HepG2 (cell line): ENCODE data around the gene USP2. TPM values are rescaled to one million over a fixed set of nuclear protein-coding genes. Genes with fewer than 3 reads are reported as not detected.

Experiments
- ATAC-seq: fragments of 200-7000 bp; cut with Tn5 transposase; 3 replicates; pipeline ENCODE4 v1.9.1; 2020; ENCODE audit warnings: mild to moderate bottlenecking, moderate library complexity
- BruUV-seq: library from RNA; stranded (reverse); fragments of 400-500 nt; replicated peaks from 2 replicates; lab custom pipeline; 2021; lab: Mats Ljungman, UMichigan
- CTCF ChIA-PET: fragments of 300-600 bp; formaldehyde crosslinking; extraction: SDS; loops from one replicate; lab custom pipeline; 2021; ENCODE audit warnings: low total read pairs, inconsistent platforms, low intra/inter-chr PET ratio; lab: Yijun Ruan, JAX
- POLR2A ChIA-PET: fragments of 350-600 bp; sonication (Branson Sonifier 250); formaldehyde crosslinking; loops from one replicate; lab custom pipeline; 2020; ENCODE audit warnings: antibody characterized with exemption, inconsistent platforms; lab: Yijun Ruan, JAX
- DNase-seq: peaks from one replicate; pipeline ENCODE4 v3.0.0-alpha.2; 2015; ENCODE audit warnings: low spot score
- FAIRE-seq: peaks from 3 replicates; lab custom pipeline; 2011; peaks lifted over from hg19 to GRCh38; lab: Jason Lieb, UNC
- H2AFZ ChIP-seq: one replicate; pipeline ENCODE4 v1.6.1; 2011; ENCODE audit warnings: low read length, inconsistent platforms
- H3K27ac ChIP-seq: fragments of 300-600 bp; 3 replicates; pipeline ENCODE4 v1.8.0; 2011; ENCODE audit warnings: mixed run types, mild to moderate bottlenecking, mixed read lengths, low read length, inconsistent platforms; ENCODE audit not compliant: insufficient read depth; ENCODE audit errors: extremely low read length
- H3K27me3 ChIP-seq, 2 experiments: fragments of 200-600 bp in 1 of 2; 2 replicates in 1 of 2; 3 replicates in 1 of 2; pipeline versions ENCODE4 v1.6.0 to v1.8.0; 2011; ENCODE audit warnings: low read length in 2 of 2, mild to moderate bottlenecking in 2 of 2, moderate library complexity in 2 of 2, inconsistent platforms in 1 of 2; ENCODE audit not compliant: insufficient read depth in 2 of 2, control insufficient read depth in 1 of 2
- H3K36me3 ChIP-seq, 2 experiments: fragments of 200-600 bp in 1 of 2; replicated peaks in 1 of 2; 2 replicates in 1 of 2; 3 replicates in 1 of 2; pipeline versions ENCODE4 v1.5.1 to v1.8.0; 2011; ENCODE audit warnings: low read length in 2 of 2, inconsistent platforms in 1 of 2; ENCODE audit not compliant: insufficient read depth in 2 of 2, control insufficient read depth in 1 of 2
- H3K4me1 ChIP-seq: 2 replicates; pipeline ENCODE4 v1.5.1; 2012; ENCODE audit warnings: low read length, inconsistent platforms; ENCODE audit not compliant: insufficient read depth
- H3K4me2 ChIP-seq: 2 replicates; pipeline ENCODE4 v1.6.0; 2011; ENCODE audit warnings: low read depth, low read length, inconsistent platforms
- H3K4me3 ChIP-seq, 3 experiments: fragments of 200-600 bp in 1 of 3; sonication (generic), shearing (Covaris generic) in 1 of 3; replicated peaks in 1 of 3; 2 replicates each; pipeline ENCODE4 v1.5.1; 2011 to 2016; ENCODE audit warnings: low read length in 3 of 3, inconsistent platforms in 2 of 3, low read depth in 2 of 3, mild to moderate bottlenecking in 2 of 3, control low read depth in 1 of 3, mixed read lengths in 1 of 3; ENCODE audit not compliant: insufficient read depth in 1 of 3
- H3K79me2 ChIP-seq: one replicate; pipeline ENCODE4 v1.6.1; 2011; ENCODE audit warnings: low read length, inconsistent platforms; ENCODE audit not compliant: insufficient read depth
- H3K9ac ChIP-seq: 2 replicates; pipeline ENCODE4 v1.6.0; 2011; ENCODE audit warnings: mild to moderate bottlenecking, low read depth, low read length, inconsistent platforms; ENCODE audit not compliant: insufficient read depth
- H3K9me3 ChIP-seq: 2 replicates; pipeline ENCODE4 v1.5.1; 2012; ENCODE audit warnings: mild to moderate bottlenecking, low read length
- H4K20me1 ChIP-seq: 2 replicates; pipeline ENCODE4 v1.6.0; 2011; ENCODE audit warnings: inconsistent platforms, mild to moderate bottlenecking, low read length, moderate library complexity; ENCODE audit not compliant: insufficient read depth
- KDM5A ChIP-seq: fragments of 200-600 bp; sonication (generic); IDR thresholded peaks from 2 replicates; pipeline ENCODE4 v1.7.0; 2018; ENCODE audit warnings: antibody characterized with exemption, mild to moderate bottlenecking, low read length, borderline replicate concordance
- NFKBIZ ChIP-seq: IDR thresholded peaks from 2 replicates; pipeline ENCODE4 v1.6.1; 2018; ENCODE audit warnings: missing genetic modification reagents, missing compliant biosample characterization
- PBX3 ChIP-seq: sonication (generic); formaldehyde crosslinking; IDR thresholded peaks from 2 replicates; pipeline ENCODE4 v1.8.1; 2023; ENCODE audit warnings: missing genetic modification reagents, inconsistent platforms, borderline replicate concordance
- RXRA ChIP-seq: sonication (generic); formaldehyde crosslinking; IDR thresholded peaks from 2 replicates; pipeline ENCODE4 v1.5.1; 2020; ENCODE audit warnings: missing genetic modification reagents
- SOX6 ChIP-seq, 2 experiments: fragments of 450-650 bp in 1 of 2; sonication (generic) in 1 of 2; formaldehyde crosslinking in 1 of 2; IDR thresholded peaks; 2 replicates each; pipeline versions ENCODE4 v1.4.0 to v1.6.1; 2017 to 2020; ENCODE audit warnings: antibody characterized with exemption in 1 of 2, mild to moderate bottlenecking in 1 of 2, missing genetic modification reagents in 1 of 2
- ZBTB42 ChIP-seq: sonication (generic); formaldehyde crosslinking; IDR thresholded peaks from 2 replicates; pipeline ENCODE4 v1.5.0; 2020; ENCODE audit warnings: mild to moderate bottlenecking, missing genetic modification reagents
- ZNF382 ChIP-seq: sonication (generic); formaldehyde crosslinking; IDR thresholded peaks from 2 replicates; pipeline ENCODE4 v1.5.0; 2020; ENCODE audit warnings: missing genetic modification reagents, mild to moderate bottlenecking, borderline replicate concordance
- ZNF430 ChIP-seq: sonication (generic); formaldehyde crosslinking; IDR thresholded peaks from 2 replicates; pipeline ENCODE4 v1.9.0; 2021; ENCODE audit warnings: mild to moderate bottlenecking, missing genetic modification reagents
- ZNF740 ChIP-seq: sonication (generic); formaldehyde crosslinking; IDR thresholded peaks from 2 replicates; pipeline ENCODE4 v1.4.0; 2020; ENCODE audit warnings: missing genetic modification reagents
- ZNF792 ChIP-seq: IDR thresholded peaks from 2 replicates; pipeline ENCODE4 v1.6.1; 2016
- WGBS: methylation state at CpG from one replicate; pipeline ENCODE4 v1.1.6; 2017; ENCODE audit warnings: low lambda C conversion rate; 5-methylcytosine and 5-hydroxymethylcytosine counted together
- in situ Hi-C: cut with HindIII; loops from 2 replicates; pipeline ENCODE4 v1.10.0; 2017; ENCODE audit warnings: low pct_unique_long_range_greater_than_20kb; ENCODE audit not compliant: extremely low pct_ligation_motif_present
- intact Hi-C: fragments of 100-400 bp; cut with micrococcal nuclease; formaldehyde crosslinking; loops from one replicate; pipeline ENCODE4 v1.10.0; 2022; ENCODE audit not compliant: unreplicated experiment
- polyA plus RNA-seq, 8 experiments: library from polyadenylated mRNA; depleted of rRNA in 3 of 8; stranded (reverse) in 7 of 8; unstranded in 1 of 8; fragments of >200 nt; fragmentation: Illumina TruSeq in 4 of 8; extraction: Trizol in 4 of 8; gene quantifications; 2 replicates each; pipeline versions ENCODE4 v1.2.1 to v1.2.3, GENCODE V29; 2011 to 2016; ENCODE audit warnings: low read depth in 4 of 8, missing spikeins in 1 of 8, mixed read lengths in 1 of 8; ENCODE audit not compliant: insufficient read depth in 1 of 8
- total RNA-seq, 5 experiments: library from RNA; depleted of rRNA; stranded (reverse); fragments of >200 nt; fragmentation: Illumina TruSeq; extraction: Trizol; gene quantifications; 2 replicates each; pipeline ENCODE4 v1.2.3, GENCODE V29; 2016; ENCODE audit warnings: low read depth in 1 of 5

The USP2 gene
- total and polyA plus RNA-seq, 2 of the 13 experiments (the other 11 are each of a cell fraction or from before 2014, with no cell fraction given), result 2.5 to 6.0 TPM

GRCh38 chr11:119359365-119360214 lies 21.9 kb downstream of the USP2 start:
- H3K4me1 ChIP-seq, result peaks cover 57% of the 10 kb centered on the region
- no peak overlapping the region for H3K4me2 ChIP-seq
- no peaks in the 10 kb centered on the region for H3K27me3 ChIP-seq
- H3K4me3 ChIP-seq, result no peak overlapping the region
- ATAC-seq, result no peak
- no TSS peak for BruUV-seq
- H2AFZ ChIP-seq, result no peak overlapping the region
- H3K9ac ChIP-seq, result no peak overlapping the region
- H3K79me2 ChIP-seq, result peaks cover 3% of the 10 kb centered on the region
- no peaks in the 10 kb centered on the region for H3K9me3 ChIP-seq
- H3K36me3 ChIP-seq, result peaks cover 7 to 31% of the 10 kb centered on the region in 2 experiments; a peak in 4 of 5 replicates
- in situ Hi-C loops, result no loop called here
- no peak for FAIRE-seq
- ChIA-PET CTCF (no interaction called here), POLR2A (interaction anchor here (1.8 kb wide), 1 partner anchor 11 kb away, joined by 12 read pairs; no protein-coding TSS in a partner anchor)
- TF ChIP-seq ZNF740 (CRISPR knock-in tag) (no peak), ZNF792 (no peak), SOX6 (IDR thresholded peaks at IDR 0.05) (no peak), SOX6 (CRISPR knock-in tag; IDR thresholded peaks at IDR 0.05) (no peak), ZBTB42 (CRISPR knock-in tag) (no peak), ZNF382 (no peak), NFKBIZ (CRISPR knock-in tag) (no peak), RXRA (no peak), ZNF430 (no peak), PBX3 (no peak), KDM5A (no peak)
- 96% methylated on average over 6 of the region's 10 CpGs for WGBS
- H4K20me1 ChIP-seq, result no peaks in the 10 kb centered on the region; the same call in 1 of the 2 replicates
- DNase-seq, result no peak
- intact Hi-C loops, result no loop called here
- no peak overlapping the region for H3K27ac ChIP-seq
